ENCODE data around the gene SLC9A9.

Gene SLC9A9

GRCh38 chr3:143387425-143387824 is 460.8 kb downstream of the SLC9A9 start:
- no peak for TF ChIP-seq ZNF70 (CRISPR knock-in tag; IDR thresholded peaks at IDR 0.05)
- no peak for ATAC-seq

- no peak for ATAC-seq
- TF ChIP-seq CSRNP3 (CRISPR knock-in tag; IDR thresholded peaks at IDR 0.05) = no peak
- no peak for TF ChIP-seq TCF4 (CRISPR knock-in tag; IDR thresholded peaks at IDR 0.05; ENCODE audit: borderline replicate concordance)
- no peak for TF ChIP-seq PPARA (CRISPR knock-in tag; IDR thresholded peaks at IDR 0.05; ENCODE audit: borderline replicate concordance)
- TF ChIP-seq ZNF70 (CRISPR knock-in tag; IDR thresholded peaks at IDR 0.05) = no peak
- TF ChIP-seq GLIS3 (CRISPR knock-in tag; IDR thresholded peaks at IDR 0.05) = no peak
- no peak for TF ChIP-seq ZNF8 (CRISPR knock-in tag; IDR thresholded peaks at IDR 0.05)
- no peak for TF ChIP-seq SNAI2 (CRISPR knock-in tag; IDR thresholded peaks at IDR 0.05)
- no peak for TF ChIP-seq CSDC2 (CRISPR knock-in tag; IDR thresholded peaks at IDR 0.05)
- TF ChIP-seq ESRRG (CRISPR knock-in tag; IDR thresholded peaks at IDR 0.05) = no peak
- TF ChIP-seq OSR1 (CRISPR knock-in tag; IDR thresholded peaks at IDR 0.05) = no peak
- TF ChIP-seq ZFP3 (CRISPR knock-in tag; IDR thresholded peaks at IDR 0.05) = no peak
- TF ChIP-seq RARB (CRISPR knock-in tag; IDR thresholded peaks at IDR 0.05) = no peak
- TF ChIP-seq TOX (CRISPR knock-in tag; IDR thresholded peaks at IDR 0.05; ENCODE audit: borderline replicate concordance) = no peak
- TF ChIP-seq POU6F1 (CRISPR knock-in tag; IDR thresholded peaks at IDR 0.05; ENCODE audit: borderline replicate concordance, low read depth) = no peak
- TF ChIP-seq ISL1 (CRISPR knock-in tag; IDR thresholded peaks at IDR 0.05) = no peak
Measured at GRCh38 chr3:143384076-143384475, 464.2 kb downstream of the SLC9A9 start.

- no peak for ATAC-seq
- no peak for TF ChIP-seq PPARA (CRISPR knock-in tag; IDR thresholded peaks at IDR 0.05; ENCODE audit: borderline replicate concordance)
- no peak for TF ChIP-seq SNAI2 (CRISPR knock-in tag; IDR thresholded peaks at IDR 0.05)
- no peak for TF ChIP-seq ESRRG (CRISPR knock-in tag; IDR thresholded peaks at IDR 0.05)
- no peak for TF ChIP-seq ISL1 (CRISPR knock-in tag; IDR thresholded peaks at IDR 0.05)
- TF ChIP-seq CSRNP3 (CRISPR knock-in tag; IDR thresholded peaks at IDR 0.05) = no peak
- no peak for TF ChIP-seq POU6F1 (CRISPR knock-in tag; IDR thresholded peaks at IDR 0.05; ENCODE audit: borderline replicate concordance, low read depth)
- no peak for TF ChIP-seq TOX (CRISPR knock-in tag; IDR thresholded peaks at IDR 0.05; ENCODE audit: borderline replicate concordance)
- no peak for TF ChIP-seq BACH2 (CRISPR knock-in tag; IDR thresholded peaks at IDR 0.05; ENCODE audit: borderline replicate concordance)
- TF ChIP-seq CREB5 (CRISPR knock-in tag; IDR thresholded peaks at IDR 0.05; ENCODE audit: low read depth) = no peak
- no peak for TF ChIP-seq ZNF70 (CRISPR knock-in tag; IDR thresholded peaks at IDR 0.05)
- TF ChIP-seq TCF4 (CRISPR knock-in tag; IDR thresholded peaks at IDR 0.05; ENCODE audit: borderline replicate concordance) = no peak
- no peak for TF ChIP-seq ZNF565 (CRISPR knock-in tag; conservative IDR thresholded peaks at IDR 0.05; ENCODE audit: low read depth)
- no peak for TF ChIP-seq RARB (CRISPR knock-in tag; IDR thresholded peaks at IDR 0.05)
- TF ChIP-seq ZFP30 (CRISPR knock-in tag; IDR thresholded peaks at IDR 0.05) = no peak
Measured at GRCh38 chr3:143383421-143383820, 464.8 kb downstream of the SLC9A9 start.

- no peak for ATAC-seq
Measured at GRCh38 chr3:143382816-143383215, 465.5 kb downstream of the SLC9A9 start.

More at GRCh38 chr3:143382816-143383215, 465.5 kb downstream of the SLC9A9 start:
- TF ChIP-seq SNAI2 (CRISPR knock-in tag; IDR thresholded peaks at IDR 0.05) = no peak
- no peak for TF ChIP-seq ZC3H10 (CRISPR knock-in tag; IDR thresholded peaks at IDR 0.05)
- no peak for TF ChIP-seq RARB (CRISPR knock-in tag; IDR thresholded peaks at IDR 0.05)
- TF ChIP-seq ZFP3 (CRISPR knock-in tag; IDR thresholded peaks at IDR 0.05) = no peak
- no peak for TF ChIP-seq POU6F1 (CRISPR knock-in tag; IDR thresholded peaks at IDR 0.05; ENCODE audit: borderline replicate concordance, low read depth)
- no peak for TF ChIP-seq PPARA (CRISPR knock-in tag; IDR thresholded peaks at IDR 0.05; ENCODE audit: borderline replicate concordance)
- TF ChIP-seq BACH2 (CRISPR knock-in tag; IDR thresholded peaks at IDR 0.05; ENCODE audit: borderline replicate concordance) = no peak
- TF ChIP-seq GLIS3 (CRISPR knock-in tag; IDR thresholded peaks at IDR 0.05) = no peak
- TF ChIP-seq CSDC2 (CRISPR knock-in tag; IDR thresholded peaks at IDR 0.05) = no peak
- TF ChIP-seq TCF4 (CRISPR knock-in tag; IDR thresholded peaks at IDR 0.05; ENCODE audit: borderline replicate concordance) = no peak
- no peak for TF ChIP-seq ARNTL (CRISPR knock-in tag; IDR thresholded peaks at IDR 0.05; ENCODE audit: borderline replicate concordance, low read depth)
- TF ChIP-seq CSRNP3 (CRISPR knock-in tag; IDR thresholded peaks at IDR 0.05) = no peak
- no peak for TF ChIP-seq OSR1 (CRISPR knock-in tag; IDR thresholded peaks at IDR 0.05)
